H9 (cell line): ENCODE data around the gene SOHLH2. TPM values are rescaled to one million over a fixed set of nuclear protein-coding genes. Genes with fewer than 3 reads are reported as not detected.

Experiments used
- DNase-seq: peaks from one replicate; pipeline ENCODE4 v3.0.0-alpha.2; 2017
- H2AFZ ChIP-seq: one replicate; pipeline ENCODE4 v1.6.1; 2013; ENCODE audit warnings: mild to moderate bottlenecking, low read length, control low read depth, moderate library complexity
- H2AK5ac ChIP-seq: 2 replicates; pipeline ENCODE4 v1.6.1; 2013; ENCODE audit warnings: low read length, control low read depth, mixed read lengths; ENCODE audit not compliant: insufficient read length
- H2BK120ac ChIP-seq: one replicate; pipeline ENCODE4 v1.6.1; 2013; ENCODE audit warnings: low read depth, mild to moderate bottlenecking, low read length, control low read depth, inconsistent platforms; ENCODE audit not compliant: poor library complexity, severe bottlenecking
- H2BK12ac ChIP-seq: 2 replicates; pipeline ENCODE4 v1.6.1; 2013; ENCODE audit warnings: low read length, control low read depth, mixed read lengths, low read depth; ENCODE audit not compliant: insufficient read length
- H2BK15ac ChIP-seq: 2 replicates; pipeline ENCODE4 v1.6.1; 2013; ENCODE audit warnings: low read depth, low read length, control low read depth
- H2BK20ac ChIP-seq: one replicate; pipeline ENCODE4 v1.6.1; 2013; ENCODE audit warnings: low read depth, mild to moderate bottlenecking, low read length, control low read depth, inconsistent platforms; ENCODE audit not compliant: poor library complexity, severe bottlenecking
- H2BK5ac ChIP-seq: 2 replicates; pipeline ENCODE4 v1.6.1; 2013; ENCODE audit warnings: low read length, control low read depth, mixed read lengths; ENCODE audit not compliant: insufficient read length
- H3K14ac ChIP-seq: 2 replicates; pipeline ENCODE4 v1.6.1; 2013; ENCODE audit warnings: low read length, control low read depth; ENCODE audit not compliant: insufficient read depth
- H3K18ac ChIP-seq: 2 replicates; pipeline ENCODE4 v1.6.1; 2013; ENCODE audit warnings: low read depth, mild to moderate bottlenecking, mixed read lengths, low read length, control low read depth; ENCODE audit not compliant: insufficient read length
- H3K23ac ChIP-seq: 2 replicates; pipeline ENCODE4 v1.6.1; 2013; ENCODE audit warnings: low read length, control low read depth, mixed read lengths, low read depth; ENCODE audit not compliant: insufficient read length
- H3K23me2 ChIP-seq: 2 replicates; pipeline ENCODE4 v1.6.1; 2013; ENCODE audit warnings: low read depth, mild to moderate bottlenecking, mixed read lengths, low read length, control low read depth; ENCODE audit not compliant: insufficient read length, poor library complexity, severe bottlenecking
- H3K27ac ChIP-seq: 2 replicates; pipeline ENCODE4 v1.5.1; 2013; ENCODE audit warnings: low read length, control low read depth, mixed read lengths, low read depth; ENCODE audit not compliant: insufficient read length
- H3K27me3 ChIP-seq: 2 replicates; pipeline ENCODE4 v1.6.1; 2013; ENCODE audit warnings: low read length, control low read depth, inconsistent platforms; ENCODE audit not compliant: insufficient read depth
- H3K4ac ChIP-seq: 2 replicates; pipeline ENCODE4 v1.6.1; 2013; ENCODE audit warnings: low read depth, mild to moderate bottlenecking, control low read depth, inconsistent platforms, low read length, moderate library complexity
- H3K4me1 ChIP-seq: 2 replicates; pipeline ENCODE4 v1.6.1; 2013; ENCODE audit warnings: low read length, control low read depth, inconsistent platforms; ENCODE audit not compliant: insufficient read depth
- H3K4me2 ChIP-seq: 2 replicates; pipeline ENCODE4 v1.6.1; 2013; ENCODE audit warnings: low read length, control low read depth, mixed read lengths; ENCODE audit not compliant: insufficient read length, insufficient read depth
- H3K56ac ChIP-seq: 2 replicates; pipeline ENCODE4 v1.6.1; 2013; ENCODE audit warnings: low read depth, mild to moderate bottlenecking, mixed read lengths, low read length, control low read depth; ENCODE audit not compliant: insufficient read length
- H3K79me1 ChIP-seq: 2 replicates; pipeline ENCODE4 v1.6.1; 2013; ENCODE audit warnings: low read depth, mild to moderate bottlenecking, moderate library complexity, low read length, control low read depth, inconsistent platforms; ENCODE audit not compliant: insufficient read depth, poor library complexity, severe bottlenecking
- H3K79me2 ChIP-seq: 2 replicates; pipeline ENCODE4 v1.6.1; 2013; ENCODE audit warnings: low read length, control low read depth, inconsistent platforms; ENCODE audit not compliant: insufficient read depth
- H3K9ac ChIP-seq: 2 replicates; pipeline ENCODE4 v1.6.1; 2013; ENCODE audit warnings: low read length, control low read depth, mixed read lengths; ENCODE audit not compliant: insufficient read length; ENCODE audit errors: extremely low read depth
- H3K9me3 ChIP-seq: one replicate; pipeline ENCODE4 v1.6.1; 2013; ENCODE audit warnings: low read depth, low read length, inconsistent platforms; ENCODE audit not compliant: control insufficient read depth
- H3T11ph ChIP-seq: one replicate; pipeline ENCODE4 v1.6.1; 2013; ENCODE audit warnings: mild to moderate bottlenecking, low read length, control low read depth, inconsistent platforms
- H4K20me1 ChIP-seq: one replicate; pipeline ENCODE4 v1.6.1; 2013; ENCODE audit not compliant: control insufficient read depth, insufficient read length, insufficient read depth
- H4K5ac ChIP-seq: 2 replicates; pipeline ENCODE4 v1.6.1; 2013; ENCODE audit warnings: low read depth, mild to moderate bottlenecking, mixed read lengths, low read length, control low read depth; ENCODE audit not compliant: insufficient read length
- H4K8ac ChIP-seq: replicated peaks from 2 replicates; pipeline ENCODE4 v1.6.1; 2013; ENCODE audit warnings: low read length, control low read depth, mixed read lengths, low read depth; ENCODE audit not compliant: insufficient read length
- H4K91ac ChIP-seq: 2 replicates; pipeline ENCODE4 v1.6.1; 2013; ENCODE audit warnings: low read depth, mild to moderate bottlenecking, moderate library complexity, mixed read lengths, low read length, control low read depth; ENCODE audit not compliant: insufficient read length
- H3K27ac Mint-ChIP-seq, 3 experiments: 2 replicates in 2 of 3; 3 replicates in 1 of 3; pipeline ENCODE4 v1.8.0; 2020 to 2021; ENCODE audit warnings: mixed read lengths in 3 of 3, mild to moderate bottlenecking in 1 of 3, moderate library complexity in 1 of 3
- H3K27me3 Mint-ChIP-seq: 2 replicates; pipeline ENCODE4 v1.8.0; 2021; ENCODE audit warnings: low read depth, mild to moderate bottlenecking, moderate library complexity, mixed read lengths
- H3K36me3 Mint-ChIP-seq, 3 experiments: 2 replicates in 2 of 3; 3 replicates in 1 of 3; pipeline ENCODE4 v1.8.0; 2020 to 2021; ENCODE audit warnings: low read depth in 3 of 3, mixed read lengths in 3 of 3; ENCODE audit not compliant: insufficient read depth in 1 of 3
- H3K4me1 Mint-ChIP-seq, 2 experiments: 2 replicates each; pipeline ENCODE4 v1.8.0; 2020; ENCODE audit warnings: mixed read lengths in 2 of 2
- H3K4me3 Mint-ChIP-seq, 2 experiments: 2 replicates in 1 of 2; 3 replicates in 1 of 2; pipeline ENCODE4 v1.8.0; 2020 to 2021; ENCODE audit warnings: mild to moderate bottlenecking in 2 of 2, mixed read lengths in 2 of 2, moderate library complexity in 1 of 2
- H3K9me3 Mint-ChIP-seq, 2 experiments: 2 replicates in 1 of 2; 3 replicates in 1 of 2; pipeline ENCODE4 v1.8.0; 2020; ENCODE audit warnings: mild to moderate bottlenecking in 2 of 2, mixed read lengths in 2 of 2, moderate library complexity in 1 of 2
- CTCF ChIP-seq: fragments of 200-600 bp; sonication (generic); conservative IDR thresholded peaks from 3 replicates; pipeline ENCODE4 v1.8.0; 2021; ENCODE audit warnings: antibody characterized with exemption, mild to moderate bottlenecking
- WGBS: extraction: QIAGEN DNeasy Blood & Tissue Kit; methylation state at CpG from one replicate; pipeline ENCODE4 v1.1.7; 2013; ENCODE audit warnings: missing lambda C conversion rate, low lambda C conversion rate, mixed read lengths; ENCODE audit not compliant: insufficient read length; ENCODE audit errors: extremely low coverage; 5-methylcytosine and 5-hydroxymethylcytosine counted together
- total RNA-seq: library from RNA; stranded (reverse); gene quantifications from 2 replicates; pipeline ENCODE4 v1.2.1, GENCODE V29; 2021

Gene SOHLH2
- total RNA-seq, 1 experiment from 2014 or later = 1.3 TPM

GRCh38 chr13:36192166-36192565 lies 22.2 kb downstream of the SOHLH2 start:
- no peaks in the 10 kb centered on the region for H3K79me2 ChIP-seq
- H2BK5ac ChIP-seq = no peak overlapping the region
- no CpG with 5 or more reads among the region's 6 CpGs for WGBS
- no peak overlapping the region for H3K27ac Mint-ChIP-seq
- H3K4me1 ChIP-seq = no peaks in the 10 kb centered on the region
- no peak overlapping the region for H2BK120ac ChIP-seq
- H3K23me2 ChIP-seq = no peaks in the 10 kb centered on the region
- DNase-seq = no peak
- no peak overlapping the region for H2AFZ ChIP-seq
- no peaks in the 10 kb centered on the region for H3K9me3 Mint-ChIP-seq
- H4K8ac ChIP-seq = no peak overlapping the region
- H3K18ac ChIP-seq = no peak overlapping the region
- H3K27ac ChIP-seq = no peak overlapping the region
- H3K9ac ChIP-seq = no peak overlapping the region
- no peak overlapping the region for H3K14ac ChIP-seq
- H3K4me1 Mint-ChIP-seq = peaks cover 3 to 4% of the 10 kb centered on the region in 2 experiments; a peak in 3 of 4 replicates
- H3K79me1 ChIP-seq = no peaks in the 10 kb centered on the region
- H4K5ac ChIP-seq = no peak overlapping the region
- H3T11ph ChIP-seq = no peak overlapping the region
- H2BK20ac ChIP-seq = no peak overlapping the region
- no peak overlapping the region for H4K91ac ChIP-seq
- no peaks in the 10 kb centered on the region for H3K27me3 Mint-ChIP-seq
- H3K4ac ChIP-seq = no peak overlapping the region
- no peak overlapping the region for H2AK5ac ChIP-seq
- no peak overlapping the region for H2BK12ac ChIP-seq
- H3K23ac ChIP-seq = no peak overlapping the region
- TF ChIP-seq CTCF = no peak
- H3K36me3 Mint-ChIP-seq = no peaks in the 10 kb centered on the region
- H3K27me3 ChIP-seq = no peaks in the 10 kb centered on the region
- no peak overlapping the region for H3K56ac ChIP-seq
- H2BK15ac ChIP-seq = no peak overlapping the region
- no peaks in the 10 kb centered on the region for H3K9me3 ChIP-seq
- no peaks in the 10 kb centered on the region for H4K20me1 ChIP-seq
- H3K4me3 Mint-ChIP-seq = no peak overlapping the region
- no peak overlapping the region for H3K4me2 ChIP-seq
